ENCODE data around the gene MGP.
A peak's percentile ranks its signal among the peaks of the same experiment; 100 is the strongest.

Gene MGP

DNA sequence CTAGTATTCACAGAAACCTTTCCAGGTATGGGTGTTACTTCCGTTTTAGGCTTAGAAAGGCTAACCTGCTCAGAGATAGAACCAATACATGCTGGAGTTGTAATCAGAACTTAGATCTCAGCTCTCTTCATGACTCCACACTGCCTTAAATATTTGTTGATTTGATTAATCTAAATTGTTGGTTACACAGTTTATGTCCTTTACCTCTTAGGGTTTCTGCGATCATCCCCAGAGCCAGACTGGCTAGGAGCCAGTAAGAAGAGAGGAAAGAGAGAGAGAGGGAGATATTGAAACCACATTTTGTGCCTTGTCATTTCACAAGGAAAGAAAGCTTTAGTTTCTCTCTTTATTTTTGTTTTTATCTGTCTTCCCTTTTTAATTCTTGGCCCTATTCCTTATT, 16.8 kb upstream of the MGP start:
- no peak for DNase-seq

DNA sequence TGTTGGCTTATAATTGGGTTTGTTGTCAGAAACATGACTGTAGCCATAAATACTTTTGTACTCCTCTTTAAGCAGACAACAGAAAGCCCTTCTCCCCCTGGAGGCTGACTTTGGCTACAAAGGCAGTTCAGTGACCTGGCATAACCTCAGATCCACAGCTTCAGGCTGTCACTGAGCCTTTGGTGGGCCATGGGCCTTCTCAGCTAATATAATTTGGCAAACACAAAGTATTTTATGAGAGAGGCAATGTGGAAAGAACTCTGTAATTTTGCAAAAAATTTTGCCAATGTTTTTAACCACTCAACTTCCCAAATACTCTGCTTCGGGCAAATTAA, 15.5 kb upstream of the MGP start:
- no peak for DNase-seq

DNA sequence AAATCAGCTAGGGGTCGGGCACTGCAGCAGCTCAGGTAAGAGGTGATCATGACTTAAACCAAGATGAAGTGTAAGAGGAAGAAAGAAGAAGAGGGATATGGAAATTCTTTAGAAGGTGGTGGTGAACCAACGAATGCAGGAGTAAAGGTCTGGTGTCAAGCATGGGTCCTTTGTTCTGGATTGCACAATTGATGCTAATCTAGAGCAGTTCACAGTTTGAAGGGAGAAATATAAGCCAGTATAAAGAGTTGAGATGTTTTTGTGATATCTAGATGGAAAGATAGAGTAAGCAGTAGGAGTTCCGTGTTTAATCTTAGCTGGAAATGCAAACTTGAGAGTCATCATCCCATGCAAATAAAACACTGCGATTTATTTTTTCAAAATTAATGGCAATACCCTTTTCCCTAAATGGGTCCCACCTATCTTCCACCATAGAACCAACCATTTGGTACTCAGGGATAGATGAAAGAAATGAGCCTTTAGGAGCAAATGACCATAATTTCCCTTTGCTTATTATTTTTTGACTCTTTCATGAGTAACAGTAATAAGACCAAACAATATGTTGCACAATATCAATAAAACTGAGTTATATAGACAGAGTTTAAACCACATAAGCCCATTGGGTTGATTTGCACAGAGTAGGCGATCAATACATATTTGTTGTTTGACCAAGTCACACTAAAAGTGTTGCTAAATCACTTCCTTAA, 15.0 kb upstream of the MGP start:
- DNase-seq, result no peak

DNA sequence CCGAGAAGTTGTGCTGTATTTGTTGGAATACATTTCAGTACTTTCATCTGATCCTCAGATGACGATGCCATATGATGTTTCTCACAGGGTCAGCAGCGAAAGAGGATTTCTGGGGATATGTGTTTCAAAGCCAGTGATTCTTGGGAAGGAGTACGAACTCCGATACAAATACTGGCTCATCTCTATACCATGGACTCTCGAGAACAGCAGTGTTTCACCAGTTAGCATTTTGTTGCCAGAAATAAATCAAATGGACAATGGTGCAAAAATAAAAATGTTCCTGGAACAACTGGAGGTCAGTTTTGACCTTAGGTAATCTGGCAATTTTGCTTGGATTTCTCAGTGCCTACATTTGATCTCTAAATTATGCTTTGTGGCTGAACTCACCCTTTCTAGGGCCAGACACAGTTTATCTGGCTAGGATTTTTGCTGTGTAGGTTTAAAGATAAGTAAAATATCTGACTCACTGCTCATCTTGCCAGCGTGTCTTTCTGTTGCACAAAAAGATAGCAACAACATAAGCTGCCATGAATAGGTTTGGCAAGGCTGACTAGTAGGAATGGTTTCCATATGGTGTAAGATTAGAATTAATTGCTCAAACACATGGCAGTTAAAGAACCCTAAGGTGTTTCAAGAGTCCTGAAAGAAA, 11.0 kb upstream of the MGP start:
- DNase-seq, result no peak

DNA sequence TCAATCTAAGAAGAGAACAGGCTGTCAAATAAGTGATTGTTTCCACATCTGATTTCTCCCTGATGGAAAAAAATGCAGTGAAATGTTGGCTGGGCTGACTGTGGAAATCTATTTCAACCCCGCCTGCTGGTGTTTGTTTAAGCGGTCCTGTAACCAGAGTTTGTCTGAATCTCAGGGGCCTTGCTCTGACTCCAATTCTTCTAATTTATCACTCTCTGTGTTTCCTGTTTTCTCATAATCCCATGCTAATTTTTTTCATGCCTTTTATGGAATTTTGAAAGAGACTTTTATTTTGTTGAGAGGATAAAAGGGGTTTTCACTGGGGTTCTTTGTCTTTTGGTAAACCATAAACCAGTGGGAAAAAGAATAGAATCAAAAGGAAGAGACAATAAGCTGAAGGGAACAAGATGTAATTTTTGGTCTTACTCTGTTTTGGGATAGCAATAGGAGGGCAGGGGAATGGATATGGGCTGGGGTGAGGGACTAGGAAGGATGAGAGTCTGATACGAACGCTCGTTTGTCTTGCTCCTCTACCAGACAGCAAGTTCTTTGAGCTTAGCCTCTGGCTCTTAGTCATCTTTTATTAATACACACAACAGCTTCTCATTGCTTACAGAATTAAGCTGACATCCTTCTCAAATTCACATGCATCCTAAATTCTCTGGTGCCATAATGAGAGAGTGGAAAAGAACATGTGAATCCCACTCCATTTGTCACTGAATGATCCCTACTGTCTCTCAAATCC, 8.0 kb upstream of the MGP start:
- no peak for DNase-seq

DNA sequence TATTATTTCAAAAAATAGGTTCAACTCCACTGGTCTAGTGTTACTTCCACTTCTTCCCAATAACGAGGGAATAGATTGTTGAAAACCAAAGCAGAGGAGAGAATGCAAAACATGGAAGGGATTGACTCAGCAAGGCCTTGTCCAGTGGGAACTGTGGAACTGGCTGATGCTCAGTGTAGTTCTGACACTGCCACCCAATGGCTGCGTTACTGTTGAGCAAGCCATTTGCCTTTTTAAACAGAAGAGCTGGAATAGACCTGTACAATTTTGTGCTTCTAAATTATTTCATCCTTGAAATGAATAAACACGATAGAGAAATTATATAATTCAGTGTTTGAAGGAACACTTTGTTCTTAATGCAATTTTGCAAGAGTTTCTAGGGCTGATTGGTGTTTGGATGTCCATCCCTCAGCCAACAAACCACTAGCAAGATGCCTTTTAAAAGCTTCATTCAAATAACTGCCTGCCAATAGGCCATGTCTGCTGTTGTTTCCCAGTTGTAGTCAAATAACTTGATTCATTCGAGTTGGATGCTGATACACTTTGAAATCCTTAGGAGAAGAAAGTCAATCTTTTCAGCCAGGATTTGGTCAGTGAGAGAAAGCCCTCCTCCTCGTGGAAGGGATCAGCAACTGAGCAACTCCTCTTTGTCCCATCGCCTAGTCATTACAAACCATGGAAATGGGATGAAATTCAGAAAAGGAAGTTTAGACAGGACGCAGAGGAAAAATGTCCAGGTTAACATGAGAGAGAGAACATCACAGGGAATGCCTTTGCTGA, 7.3 kb upstream of the MGP start:
- no peak for DNase-seq

DNA sequence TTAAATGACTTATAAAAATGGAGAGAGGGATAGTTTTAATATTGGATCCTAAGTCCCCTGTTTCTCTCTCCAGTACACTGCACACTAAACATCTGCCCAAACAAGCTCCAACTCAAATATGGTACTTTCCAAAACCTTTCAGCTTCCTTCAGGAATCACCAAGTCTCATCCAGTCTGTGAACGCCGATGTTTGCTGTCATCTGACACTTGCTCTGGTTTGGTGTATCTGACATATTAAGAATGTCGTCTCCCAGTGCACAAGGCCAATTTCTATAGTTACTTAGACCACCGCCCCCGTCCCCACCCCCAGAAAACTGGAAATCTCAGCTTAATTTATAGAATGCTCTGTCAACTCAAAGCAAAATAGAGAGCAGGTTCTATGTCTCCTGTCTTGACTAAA, 5.0 kb upstream of the MGP start:
- DNase-seq, result no peak

DNA sequence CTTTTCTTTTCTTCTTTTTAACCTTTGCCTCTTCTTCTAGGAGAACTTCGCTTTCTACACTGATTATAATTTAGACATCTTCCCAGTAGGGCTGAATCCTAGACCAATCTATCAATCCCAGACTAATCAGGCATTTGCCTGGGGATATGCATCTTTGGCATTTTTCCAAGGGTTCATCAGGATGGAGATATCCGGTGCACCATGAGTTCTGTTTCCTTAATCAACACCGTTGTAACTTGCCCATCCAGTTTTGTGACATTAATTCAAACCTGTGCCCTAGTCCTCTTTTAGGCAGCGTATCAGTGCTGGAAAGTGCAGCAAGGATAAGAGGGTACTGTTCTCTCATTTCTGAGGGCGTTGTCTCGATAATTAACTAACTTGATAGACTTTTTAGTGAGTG, 617 bp upstream of the MGP start:
- DNase-seq, result no peak

DNA sequence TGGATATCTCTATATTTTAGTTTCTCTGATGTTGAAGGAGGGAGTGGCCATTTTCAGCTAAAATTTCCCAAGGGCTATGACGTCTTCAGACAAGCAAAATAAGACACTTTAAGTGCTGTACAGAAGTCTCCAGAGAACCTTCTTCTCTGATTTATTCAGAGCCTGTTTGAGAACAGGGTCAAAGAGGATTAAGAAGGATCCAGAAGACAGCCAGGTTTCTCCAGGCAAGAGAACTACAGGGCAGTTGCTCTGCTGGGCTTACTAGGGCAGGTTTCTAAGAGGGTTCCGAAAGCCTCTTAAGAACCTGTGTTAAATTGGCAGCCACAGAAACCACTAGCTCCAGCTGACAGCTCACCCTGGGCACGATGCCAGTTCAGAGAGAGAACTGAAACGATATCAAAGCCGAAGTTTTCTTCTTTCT, 1.2 kb downstream of the MGP start:
- DNase-seq, result peak; percentile 23

DNA sequence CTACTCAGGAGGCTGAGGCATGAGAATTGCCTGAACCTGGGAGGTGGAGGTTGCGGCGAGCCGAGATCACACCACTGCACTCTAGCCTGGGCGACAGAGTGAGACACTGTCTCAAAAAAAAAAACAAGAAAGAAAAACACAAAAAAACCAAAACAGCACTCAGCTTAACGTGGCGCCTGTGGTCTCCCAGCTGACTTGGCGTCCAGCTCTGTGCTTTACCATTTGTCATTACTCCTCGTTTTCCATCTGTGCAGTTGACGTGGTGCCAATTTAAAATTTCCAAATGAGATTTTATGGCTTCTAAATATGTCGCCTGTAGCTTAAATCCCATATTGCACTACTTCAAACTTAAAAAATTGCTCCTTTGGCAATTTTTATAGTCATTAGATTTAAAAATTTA, 2.0 kb downstream of the MGP start:
- no peak for DNase-seq

DNA sequence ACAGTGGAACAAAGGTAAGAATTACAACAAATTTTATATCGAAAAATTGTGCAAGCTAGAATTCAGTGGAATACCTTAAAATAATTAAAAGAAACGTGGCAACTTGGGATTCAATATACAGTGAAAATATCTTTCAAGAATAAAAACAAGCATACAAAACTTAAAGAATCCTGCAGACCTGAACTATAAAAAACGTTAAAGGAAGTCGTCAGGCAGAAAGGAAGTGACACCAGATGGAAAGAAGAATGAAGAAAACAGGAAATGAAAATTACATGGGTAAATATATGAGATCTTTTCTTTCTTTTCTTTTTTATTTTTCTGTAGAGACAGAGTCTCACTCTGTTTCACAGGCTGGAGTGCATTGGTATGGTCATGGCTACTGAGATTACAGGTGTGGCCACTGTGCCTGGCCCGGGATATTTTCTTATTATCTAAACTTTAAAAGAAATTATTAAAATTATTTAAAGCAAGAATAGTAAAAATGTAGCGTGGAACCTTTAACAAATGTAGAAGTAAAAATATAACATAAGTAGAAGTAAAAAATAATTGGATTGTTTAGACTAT, 4.7 kb downstream of the MGP start:
- no peak for DNase-seq

DNA sequence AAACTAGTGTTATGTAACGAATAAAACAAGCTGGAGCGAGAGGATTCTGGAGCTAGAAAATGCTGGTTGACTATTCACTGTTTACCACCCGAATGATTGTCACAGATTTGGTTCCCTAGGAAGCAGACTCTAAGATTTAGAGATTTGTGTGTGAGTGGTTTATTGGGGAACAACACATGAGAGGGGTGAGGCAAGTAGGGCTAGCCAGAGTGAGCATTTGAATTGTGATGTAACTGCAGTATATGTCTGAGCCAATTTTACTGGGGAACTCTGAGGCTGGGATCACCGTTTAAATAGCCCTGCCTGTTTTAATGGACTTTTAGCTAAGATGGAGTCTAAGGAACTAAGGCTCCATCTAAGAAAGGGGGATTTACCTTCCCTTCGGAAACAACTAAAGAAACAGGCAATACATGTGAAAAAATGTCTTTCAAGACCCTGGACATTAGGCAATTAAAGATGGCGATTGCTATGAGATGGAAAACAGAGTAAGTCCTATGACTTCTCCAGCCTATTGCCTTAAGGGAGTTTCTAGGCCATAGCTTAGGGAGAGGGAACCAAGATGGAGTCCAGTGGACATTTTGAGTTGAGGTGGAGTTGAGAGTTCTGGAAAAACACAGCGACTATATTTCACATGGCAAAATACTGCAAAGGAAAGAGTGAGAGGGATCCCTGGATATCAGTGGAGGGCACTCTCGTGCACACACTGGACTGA, 6.3 kb downstream of the MGP start:
- DNase-seq, result no peak

DNA sequence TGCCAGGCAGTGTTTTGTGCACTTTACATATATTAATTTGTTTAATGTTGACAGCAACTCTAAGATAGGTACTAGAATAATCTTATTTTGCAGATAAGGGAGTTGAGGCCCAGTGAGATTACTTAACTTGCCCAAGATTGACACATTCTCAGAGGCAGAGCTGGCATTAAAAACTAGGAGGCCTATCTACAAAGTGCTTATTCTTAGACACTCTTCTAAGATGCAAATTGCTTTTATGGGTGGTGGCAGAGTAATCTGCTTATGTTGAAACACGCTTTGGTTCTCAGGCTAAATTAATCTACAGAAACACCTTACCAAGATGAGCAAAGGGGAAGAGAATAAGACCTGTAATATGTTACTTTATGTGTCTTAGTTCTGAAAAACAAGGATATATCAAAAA, 7.2 kb downstream of the MGP start:
- DNase-seq, result no peak

DNA sequence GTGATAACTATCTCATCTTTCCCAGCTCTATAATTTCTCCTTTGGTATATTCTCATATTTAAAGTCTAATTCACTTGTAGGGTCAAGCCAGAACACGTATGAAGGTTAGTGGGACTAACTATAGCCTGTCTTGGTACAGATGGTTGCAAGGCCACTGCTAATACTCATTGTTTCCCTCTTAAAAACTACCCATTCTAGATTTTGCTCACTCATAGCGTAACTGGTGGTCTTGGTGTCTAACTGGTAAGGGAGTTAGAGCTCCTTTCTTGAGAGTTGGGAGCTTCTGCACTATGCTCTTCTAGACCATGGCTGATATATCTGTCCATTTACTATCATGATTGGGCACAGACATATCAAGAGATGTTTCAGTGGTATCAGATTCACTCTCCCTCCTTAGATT, 8.8 kb downstream of the MGP start:
- no peak for DNase-seq

DNA sequence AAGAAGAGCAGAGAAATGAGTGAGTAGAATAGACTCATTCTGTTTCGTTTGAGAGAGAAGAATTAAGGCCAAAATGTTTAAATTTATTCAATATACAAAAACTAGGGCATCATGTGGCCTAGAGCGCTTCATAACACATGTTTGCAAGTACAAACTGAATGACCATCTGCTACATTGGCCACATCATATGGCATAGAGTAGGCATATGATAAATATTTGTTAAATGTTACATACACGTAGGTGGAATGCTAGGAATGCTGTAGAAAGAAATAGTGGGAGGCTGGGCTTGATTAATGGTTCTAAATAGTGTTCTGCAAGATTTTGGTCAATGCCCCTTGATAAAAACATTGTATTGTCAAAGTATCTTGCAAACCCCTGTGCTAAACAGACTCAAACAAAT, 10.8 kb downstream of the MGP start:
- DNase-seq, result no peak

DNA sequence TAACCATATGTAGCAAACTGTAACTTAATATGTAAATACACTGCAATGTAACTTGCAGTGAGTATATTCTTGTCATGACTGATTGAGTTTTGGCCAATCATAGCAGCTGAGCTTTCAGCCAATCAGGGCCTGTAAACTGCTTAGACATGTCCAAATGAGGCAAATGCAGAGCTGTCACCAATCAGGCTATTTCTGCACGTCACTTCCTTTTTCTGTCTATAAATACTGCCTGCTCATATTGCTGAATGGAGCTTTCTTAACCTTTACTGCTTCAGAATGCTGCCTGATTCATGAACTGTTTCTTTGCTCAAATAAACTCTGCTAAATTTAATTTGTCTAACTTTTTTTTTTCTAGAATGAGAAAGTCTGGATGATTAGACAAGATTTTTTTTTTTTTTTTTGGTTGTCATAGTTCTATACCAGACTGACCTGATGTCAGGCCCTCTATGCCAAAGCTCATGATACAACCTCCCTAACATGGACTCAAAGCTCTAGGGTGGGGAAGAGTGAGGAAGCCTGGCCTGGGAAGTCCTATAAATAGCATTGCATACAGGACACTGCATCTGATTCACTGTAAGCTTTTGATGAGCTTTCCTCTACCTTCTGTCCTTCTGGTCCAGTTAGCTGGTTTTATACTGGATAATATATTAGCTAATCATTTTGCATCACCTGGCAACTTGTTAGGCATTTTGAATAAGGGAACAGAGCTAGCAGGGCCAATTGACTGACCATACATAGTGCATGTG, 12.0 kb downstream of the MGP start:
- DNase-seq, result no peak

DNA sequence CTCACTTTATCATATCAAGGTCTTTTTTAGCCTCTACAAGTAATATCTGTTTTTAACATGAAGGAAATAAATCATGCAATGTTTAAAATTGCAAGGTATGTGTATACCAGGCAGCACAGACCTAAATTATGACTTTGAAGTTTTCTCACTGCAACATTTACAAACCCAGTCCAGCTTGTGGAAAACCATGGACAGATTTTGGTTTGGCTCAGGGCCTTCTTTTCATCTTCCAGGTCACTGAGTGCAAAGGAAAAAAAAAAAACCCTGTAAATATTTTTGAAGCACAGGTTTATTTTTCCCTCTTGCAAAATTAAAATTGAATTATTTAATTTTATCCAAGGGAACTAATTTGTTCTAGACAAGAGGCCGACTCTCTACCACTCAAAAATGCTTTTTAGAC, 13.8 kb downstream of the MGP start:
- DNase-seq, result no peak

DNA sequence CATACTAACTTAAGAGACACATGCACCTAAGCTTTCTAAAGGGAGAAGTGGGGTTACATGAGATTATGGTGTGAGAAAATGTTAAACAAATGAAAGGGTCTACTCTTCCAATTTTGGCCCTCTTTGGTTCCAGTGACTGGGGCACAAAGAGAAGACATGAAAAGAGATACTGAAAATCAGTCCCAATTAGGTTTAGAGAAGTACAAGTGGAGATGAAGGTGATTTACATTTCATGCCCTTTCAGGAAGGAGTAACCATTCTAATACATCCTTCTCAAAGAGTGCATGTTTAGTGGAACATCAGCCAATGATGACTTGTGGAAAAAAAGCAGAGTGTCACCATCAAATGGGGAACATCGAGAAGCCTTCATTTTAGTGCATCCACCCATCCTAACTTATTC, 14.4 kb downstream of the MGP start:
- no peak for DNase-seq

DNA sequence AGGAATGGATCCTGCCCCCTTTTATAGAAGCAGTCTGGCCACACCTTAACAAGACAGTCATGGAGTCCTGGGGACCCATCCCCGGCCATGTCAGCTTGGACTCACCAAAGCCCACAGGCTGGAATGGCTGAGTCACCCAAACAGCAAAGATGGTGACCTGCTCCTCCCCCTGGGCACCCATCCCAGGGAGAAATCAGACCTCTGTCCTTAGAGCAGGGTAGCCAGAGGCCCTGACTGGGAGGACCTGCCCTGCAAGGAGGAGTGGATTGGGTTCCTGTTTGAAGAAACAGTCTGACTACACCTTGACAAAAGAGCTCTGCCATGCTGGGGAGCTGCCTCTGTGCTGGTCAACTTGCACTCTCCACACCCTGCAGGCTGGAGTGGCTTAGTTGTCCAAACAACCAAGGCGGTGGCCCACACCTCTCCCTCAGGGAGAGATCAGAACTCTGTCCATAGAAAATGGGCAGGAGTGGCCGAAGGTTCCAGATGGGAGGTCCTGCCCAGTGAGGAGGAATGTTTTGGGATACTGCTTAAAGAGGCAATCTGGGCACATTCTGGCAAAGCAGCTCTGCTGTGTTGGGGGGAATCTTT, 16.6 kb downstream of the MGP start:
- DNase-seq, result no peak

DNA sequence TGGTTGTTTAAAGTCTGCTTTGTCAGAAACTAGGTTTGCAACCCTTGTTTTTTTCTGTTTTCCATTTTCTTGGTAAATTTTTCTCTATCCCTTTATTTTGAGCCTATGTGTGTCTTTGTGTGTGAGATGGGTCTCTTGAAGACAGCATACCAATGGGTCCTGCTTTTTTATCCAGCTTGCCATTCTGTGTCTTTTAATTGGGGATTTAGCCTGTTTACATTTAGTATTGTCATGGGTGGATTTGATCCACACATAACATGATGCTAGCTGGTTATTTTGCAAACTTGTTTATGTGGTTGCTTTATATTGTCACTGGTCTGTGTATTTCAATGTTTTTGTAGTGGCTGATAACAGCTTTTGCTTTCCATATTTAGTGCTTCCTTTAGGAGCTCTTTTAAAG, 25.2 kb downstream of the MGP start:
- DNase-seq, result no peak

DNA sequence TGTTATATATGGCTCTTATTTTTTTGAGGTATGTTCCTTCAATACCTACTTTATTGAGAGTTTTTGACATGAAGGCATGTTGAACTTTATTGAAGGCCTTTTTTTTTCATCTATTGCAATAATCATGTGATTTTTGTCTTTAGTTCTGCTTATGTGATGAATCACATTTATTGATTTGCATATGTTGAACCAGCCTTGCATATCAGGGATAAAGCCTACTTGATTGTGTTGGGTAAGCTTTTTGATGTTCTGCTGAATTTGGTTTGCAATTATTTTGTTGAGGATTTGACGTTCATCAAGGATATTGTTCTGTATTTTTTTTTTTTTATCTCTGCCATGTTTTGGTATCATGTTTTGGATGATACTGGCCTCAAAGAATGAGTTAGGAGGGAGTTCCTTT, 27.1 kb downstream of the MGP start:
- no peak for DNase-seq
